ENCODE measurements around the gene SDSL.

DNA sequence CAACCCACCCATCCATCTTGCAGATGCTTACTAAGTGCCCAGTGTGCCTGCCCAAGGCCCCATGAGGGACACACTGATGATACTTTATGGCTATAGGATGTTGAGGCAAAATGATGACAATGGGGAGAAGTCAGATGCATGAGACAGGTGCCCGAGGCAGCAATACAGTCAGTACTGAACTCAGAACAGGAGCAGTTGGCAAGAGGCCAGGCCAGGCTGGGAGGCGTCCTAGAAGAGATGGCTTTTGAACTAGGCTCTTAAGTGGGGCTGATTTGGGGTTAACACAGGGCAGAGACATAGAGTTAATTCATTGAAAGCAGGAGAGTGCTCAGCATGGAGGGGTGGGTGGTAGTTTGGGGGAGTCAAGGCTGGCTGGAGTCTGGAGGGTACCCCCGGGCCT lies 48.2 kb upstream of the SDSL start:
- TF ChIP-seq, protein P1, sequence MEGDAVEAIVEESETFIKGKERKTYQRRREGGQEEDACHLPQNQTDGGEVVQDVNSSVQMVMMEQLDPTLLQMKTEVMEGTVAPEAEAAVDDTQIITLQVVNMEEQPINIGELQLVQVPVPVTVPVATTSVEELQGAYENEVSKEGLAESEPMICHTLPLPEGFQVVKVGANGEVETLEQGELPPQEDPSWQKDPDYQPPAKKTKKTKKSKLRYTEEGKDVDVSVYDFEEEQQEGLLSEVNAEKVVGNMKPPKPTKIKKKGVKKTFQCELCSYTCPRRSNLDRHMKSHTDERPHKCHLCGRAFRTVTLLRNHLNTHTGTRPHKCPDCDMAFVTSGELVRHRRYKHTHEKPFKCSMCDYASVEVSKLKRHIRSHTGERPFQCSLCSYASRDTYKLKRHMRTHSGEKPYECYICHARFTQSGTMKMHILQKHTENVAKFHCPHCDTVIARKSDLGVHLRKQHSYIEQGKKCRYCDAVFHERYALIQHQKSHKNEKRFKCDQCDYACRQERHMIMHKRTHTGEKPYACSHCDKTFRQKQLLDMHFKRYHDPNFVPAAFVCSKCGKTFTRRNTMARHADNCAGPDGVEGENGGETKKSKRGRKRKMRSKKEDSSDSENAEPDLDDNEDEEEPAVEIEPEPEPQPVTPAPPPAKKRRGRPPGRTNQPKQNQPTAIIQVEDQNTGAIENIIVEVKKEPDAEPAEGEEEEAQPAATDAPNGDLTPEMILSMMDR (conservative IDR thresholded peaks at IDR 0.05; ENCODE audit: low read depth, low read length), result no peak
- TF ChIP-seq POLR2A (IDR thresholded peaks at IDR 0.05; ENCODE audit: low read depth, low read length) (no peak), RAD21 (IDR thresholded peaks at IDR 0.05; ENCODE audit: low read length) (no peak)
